Fibroblast of skin of left quadriceps (primary cell): ENCODE data around the gene MC3R.

Experiments used
- DNase-seq, 2 experiments: peaks; one replicate each; pipeline ENCODE4 v3.0.0-alpha.2; 2013; ENCODE audit warnings: low read depth in 2 of 2

The MC3R gene

GRCh38 chr20:56249956-56250355 is 1.4 kb downstream of the MC3R start:
- no peak for DNase-seq

GRCh38 chr20:56257604-56258003 is 9.1 kb downstream of the MC3R start:
- no peak for DNase-seq

GRCh38 chr20:56259948-56260347 is 11.4 kb downstream of the MC3R start:
- DNase-seq, result no peak

- DNase-seq, result no peak
Observed at GRCh38 chr20:56268536-56268935, 20.0 kb downstream of the MC3R start.

GRCh38 chr20:56271974-56272373 is 23.4 kb downstream of the MC3R start:
- no peak for DNase-seq

GRCh38 chr20:56273491-56273890 is 25.0 kb downstream of the MC3R start:
- no peak for DNase-seq

GRCh38 chr20:56274156-56274555 is 25.6 kb downstream of the MC3R start:
- no peak for DNase-seq

- no peak for DNase-seq
Observed at GRCh38 chr20:56278196-56278595, 29.7 kb downstream of the MC3R start.

- no peak for DNase-seq
Observed at GRCh38 chr20:56285496-56285895, 37.0 kb downstream of the MC3R start.

GRCh38 chr20:56289652-56290051 is 41.1 kb downstream of the MC3R start:
- no peak for DNase-seq

GRCh38 chr20:56299362-56299761 is 50.8 kb downstream of the MC3R start:
- no peak for DNase-seq
